Activated T-helper 2 cell treated with anti-CD3 and anti-CD28 coated beads, Interferon-gamma antibody, Interleukin-2, Interleukin-4, amounts not matched to agents 10 μg/mL and 5 μg/mL and 100 μg/mL, durations not matched to agents 14 hours and 24 hours and 36 hours (primary cell): ENCODE measurements around the gene PXYLP1. TPM values are rescaled to one million over a fixed set of nuclear protein-coding genes. Genes with fewer than 3 reads are reported as not detected.

ENCODE experiments used
- DNase-seq: peaks from one replicate; pipeline ENCODE4 v3.0.0; 2021; ENCODE audit warnings: low spot score
- H3K27ac Mint-ChIP-seq: one replicate; pipeline ENCODE4 v1.8.0; 2021; ENCODE audit warnings: mixed read lengths
- H3K27me3 Mint-ChIP-seq: one replicate; pipeline ENCODE4 v1.8.0; 2021; ENCODE audit warnings: low read depth, mixed read lengths
- H3K36me3 Mint-ChIP-seq: one replicate; pipeline ENCODE4 v1.8.0; 2021; ENCODE audit warnings: low read depth, mixed read lengths
- H3K4me1 Mint-ChIP-seq: one replicate; pipeline ENCODE4 v1.8.0; 2021; ENCODE audit warnings: low read depth, mixed read lengths
- H3K4me3 Mint-ChIP-seq: one replicate; pipeline ENCODE4 v1.8.0; 2021; ENCODE audit warnings: low read depth, mild to moderate bottlenecking, moderate library complexity, mixed read lengths
- H3K9me3 Mint-ChIP-seq: one replicate; pipeline ENCODE4 v1.8.0; 2021; ENCODE audit warnings: mixed read lengths
- intact Hi-C: fragments of 100-400 bp; cut with micrococcal nuclease; formaldehyde crosslinking; loops from one replicate; pipeline ENCODE4 v1.15.1; 2023
- total RNA-seq: library from RNA; stranded (reverse); gene quantifications from 2 replicates; pipeline ENCODE4 v1.2.3, GENCODE V29; 2022

Gene PXYLP1
- total RNA-seq, 1 donor from 2014 or later, result 57.2 TPM

- Mint-ChIP-seq H3K4me1 (peaks cover 3% of the 10 kb centered on the region), H3K36me3 (no peaks in the 10 kb centered on the region), H3K9me3 (no peaks in the 10 kb centered on the region), H3K4me3 (no peak overlapping the region), H3K27ac (no peak overlapping the region), H3K27me3 (no peaks in the 10 kb centered on the region)
- no peak for DNase-seq
- intact Hi-C loops, result no loop called here
Observed at GRCh38 chr3:141333836-141334626, 102.4 kb downstream of the PXYLP1 start.

- Mint-ChIP-seq H3K4me3 (no peak overlapping the region), H3K9me3 (no peaks in the 10 kb centered on the region), H3K27ac (no peak overlapping the region)
Observed at GRCh38 chr3:141334627-141335250, 103.1 kb downstream of the PXYLP1 start.

GRCh38 chr3:141335531-141336061 is 104.0 kb downstream of the PXYLP1 start:
- Mint-ChIP-seq H3K9me3 (no peaks in the 10 kb centered on the region), H3K36me3 (no peaks in the 10 kb centered on the region), H3K27me3 (peaks cover 2% of the 10 kb centered on the region), H3K4me1 (peaks cover 3% of the 10 kb centered on the region), H3K4me3 (no peak overlapping the region), H3K27ac (no peak overlapping the region)
- intact Hi-C loops, result no loop called here
- no peak for DNase-seq

More at GRCh38 chr3:141334627-141335250, 103.1 kb downstream of the PXYLP1 start:
- H3K4me1 Mint-ChIP-seq, result peaks cover 3% of the 10 kb centered on the region
- H3K27me3 Mint-ChIP-seq, result peaks cover under 1% of the 10 kb centered on the region
- no peaks in the 10 kb centered on the region for H3K36me3 Mint-ChIP-seq
- no peak for DNase-seq
- intact Hi-C loops, result no loop called here

GRCh38 chr3:141336672-141337522 is 105.3 kb downstream of the PXYLP1 start:
- Mint-ChIP-seq H3K4me1 (peaks cover 3% of the 10 kb centered on the region), H3K27ac (no peak overlapping the region), H3K27me3 (peaks cover 4% of the 10 kb centered on the region), H3K36me3 (no peaks in the 10 kb centered on the region), H3K4me3 (no peak overlapping the region), H3K9me3 (no peaks in the 10 kb centered on the region)
- intact Hi-C loops, result no loop called here
- DNase-seq, result no peak

GRCh38 chr3:141337523-141337854 is 105.9 kb downstream of the PXYLP1 start:
- no peak overlapping the region for H3K27ac Mint-ChIP-seq
- H3K9me3 Mint-ChIP-seq, result no peaks in the 10 kb centered on the region
- H3K4me3 Mint-ChIP-seq, result no peak overlapping the region
- H3K36me3 Mint-ChIP-seq, result no peaks in the 10 kb centered on the region
- no peaks in the 10 kb centered on the region for H3K4me1 Mint-ChIP-seq
- intact Hi-C loops, result no loop called here
- no peak for DNase-seq
- peaks cover 4% of the 10 kb centered on the region for H3K27me3 Mint-ChIP-seq

- Mint-ChIP-seq H3K27ac (no peak overlapping the region), H3K27me3 (peaks cover 6% of the 10 kb centered on the region), H3K4me3 (no peak overlapping the region), H3K36me3 (no peaks in the 10 kb centered on the region), H3K9me3 (no peaks in the 10 kb centered on the region), H3K4me1 (no peaks in the 10 kb centered on the region)
- DNase-seq, result no peak
- intact Hi-C loops, result no loop called here
Observed at GRCh38 chr3:141337991-141338390, 106.4 kb downstream of the PXYLP1 start.

GRCh38 chr3:141338881-141339280 is 107.3 kb downstream of the PXYLP1 start:
- Mint-ChIP-seq H3K4me1 (no peaks in the 10 kb centered on the region), H3K4me3 (no peak overlapping the region), H3K9me3 (no peaks in the 10 kb centered on the region), H3K27ac (no peak overlapping the region), H3K36me3 (no peaks in the 10 kb centered on the region), H3K27me3 (peaks cover 6% of the 10 kb centered on the region)
- DNase-seq, result no peak
- intact Hi-C loops, result no loop called here

GRCh38 chr3:141341536-141341935 is 109.9 kb downstream of the PXYLP1 start:
- H3K27me3 Mint-ChIP-seq, result peaks cover 6% of the 10 kb centered on the region
- no peaks in the 10 kb centered on the region for H3K9me3 Mint-ChIP-seq
- intact Hi-C loops, result no loop called here
- H3K36me3 Mint-ChIP-seq, result no peaks in the 10 kb centered on the region
- no peak overlapping the region for H3K4me3 Mint-ChIP-seq
- H3K27ac Mint-ChIP-seq, result no peak overlapping the region
- DNase-seq, result no peak
- no peaks in the 10 kb centered on the region for H3K4me1 Mint-ChIP-seq

GRCh38 chr3:141342386-141342785 is 110.8 kb downstream of the PXYLP1 start:
- Mint-ChIP-seq H3K4me1 (no peaks in the 10 kb centered on the region), H3K9me3 (no peaks in the 10 kb centered on the region), H3K4me3 (no peak overlapping the region), H3K27ac (no peak overlapping the region), H3K36me3 (no peaks in the 10 kb centered on the region), H3K27me3 (peaks cover 6% of the 10 kb centered on the region)
- DNase-seq, result no peak
- intact Hi-C loops, result no loop called here

GRCh38 chr3:141343077-141343476 is 111.5 kb downstream of the PXYLP1 start:
- intact Hi-C loops, result no loop called here
- no peak for DNase-seq
- Mint-ChIP-seq H3K36me3 (no peaks in the 10 kb centered on the region), H3K4me1 (no peaks in the 10 kb centered on the region), H3K27me3 (peaks cover 6% of the 10 kb centered on the region), H3K27ac (no peak overlapping the region), H3K9me3 (no peaks in the 10 kb centered on the region), H3K4me3 (no peak overlapping the region)

GRCh38 chr3:141343865-141344271 is 112.2 kb downstream of the PXYLP1 start:
- Mint-ChIP-seq H3K4me3 (no peak overlapping the region), H3K36me3 (no peaks in the 10 kb centered on the region), H3K27me3 (peaks cover 6% of the 10 kb centered on the region), H3K4me1 (no peaks in the 10 kb centered on the region), H3K9me3 (no peaks in the 10 kb centered on the region), H3K27ac (no peak overlapping the region)
- intact Hi-C loops, result no loop called here
- DNase-seq, result no peak
